HG02610 (cell line): Measurements from ENCODE around the gene FRAT2.

ENCODE experiments used
- ATAC-seq: cut with Tn5 transposase; IDR thresholded peaks from one replicate; pipeline ENCODE4 v1.9.1; 2021; ENCODE audit warnings: mild to moderate bottlenecking, moderate library complexity; ENCODE audit not compliant: unreplicated experiment

Gene FRAT2

GRCh38 chr10:97327348-97328294 lies 6.9 kb downstream of the FRAT2 start:
- ATAC-seq: no peak

GRCh38 chr10:97325754-97326153 lies 8.8 kb downstream of the FRAT2 start:
- ATAC-seq: no peak

- no peak for ATAC-seq
Measured at GRCh38 chr10:97323501-97323900, 11.0 kb downstream of the FRAT2 start.

GRCh38 chr10:97321804-97322190 lies 12.7 kb downstream of the FRAT2 start:
- ATAC-seq: no peak

- ATAC-seq: no peak
Measured at GRCh38 chr10:97321032-97321803, 13.3 kb downstream of the FRAT2 start.

GRCh38 chr10:97320480-97321031 lies 14.0 kb downstream of the FRAT2 start:
- ATAC-seq: no peak

- ATAC-seq: peak; percentile 22
Measured at GRCh38 chr10:97319671-97320479, 14.7 kb downstream of the FRAT2 start.

GRCh38 chr10:97318772-97319651 lies 15.5 kb downstream of the FRAT2 start, which contains the start of gene FRAT1:
Gene FRAT1 (plus strand): TSS chr10:97319271. CDS start chr10:97319454, 183 bp downstream.
- ATAC-seq: peak; percentile 79

GRCh38 chr10:97314671-97315070 lies 19.9 kb downstream of the FRAT2 start:
- no peak for ATAC-seq

- no peak for ATAC-seq
Measured at GRCh38 chr10:97312897-97313296, 21.6 kb downstream of the FRAT2 start.

GRCh38 chr10:97311111-97311626 lies 23.4 kb downstream of the FRAT2 start:
- no peak for ATAC-seq

GRCh38 chr10:97307866-97308780 lies 26.4 kb downstream of the FRAT2 start:
- ATAC-seq: no peak

GRCh38 chr10:97307441-97307840 lies 27.1 kb downstream of the FRAT2 start:
- no peak for ATAC-seq

- ATAC-seq: no peak
Measured at GRCh38 chr10:97302088-97302791, 32.3 kb downstream of the FRAT2 start.

GRCh38 chr10:97300980-97301379 lies 33.5 kb downstream of the FRAT2 start:
- no peak for ATAC-seq

GRCh38 chr10:97298223-97298571 lies 36.3 kb downstream of the FRAT2 start:
- ATAC-seq: no peak

- no peak for ATAC-seq
Measured at GRCh38 chr10:97297556-97298222, 36.8 kb downstream of the FRAT2 start.
